ENCODE measurements around the gene LSM7. TPM values are rescaled to one million over a fixed set of nuclear protein-coding genes. Genes with fewer than 3 reads are reported as not detected.

LSM7 gene
- total RNA-seq, 1 donor from 2014 or later, result 55.9 TPM

GRCh38 chr19:2356036-2356646 lies 27.8 kb upstream of the LSM7 start:
- no peaks in the 10 kb centered on the region for H3K9me3 ChIP-seq

GRCh38 chr19:2355168-2356035 lies 27.0 kb upstream of the LSM7 start:
- H3K4me3 ChIP-seq, result no peak overlapping the region
- H3K27me3 ChIP-seq, result peaks cover 3% of the 10 kb centered on the region
- peaks cover 11% of the 10 kb centered on the region for H3K36me3 ChIP-seq
- no peak overlapping the region for H3K27ac ChIP-seq
- no peaks in the 10 kb centered on the region for H3K4me1 ChIP-seq
- no peak for DNase-seq
- no peak for ATAC-seq
- TF ChIP-seq, protein P1, sequence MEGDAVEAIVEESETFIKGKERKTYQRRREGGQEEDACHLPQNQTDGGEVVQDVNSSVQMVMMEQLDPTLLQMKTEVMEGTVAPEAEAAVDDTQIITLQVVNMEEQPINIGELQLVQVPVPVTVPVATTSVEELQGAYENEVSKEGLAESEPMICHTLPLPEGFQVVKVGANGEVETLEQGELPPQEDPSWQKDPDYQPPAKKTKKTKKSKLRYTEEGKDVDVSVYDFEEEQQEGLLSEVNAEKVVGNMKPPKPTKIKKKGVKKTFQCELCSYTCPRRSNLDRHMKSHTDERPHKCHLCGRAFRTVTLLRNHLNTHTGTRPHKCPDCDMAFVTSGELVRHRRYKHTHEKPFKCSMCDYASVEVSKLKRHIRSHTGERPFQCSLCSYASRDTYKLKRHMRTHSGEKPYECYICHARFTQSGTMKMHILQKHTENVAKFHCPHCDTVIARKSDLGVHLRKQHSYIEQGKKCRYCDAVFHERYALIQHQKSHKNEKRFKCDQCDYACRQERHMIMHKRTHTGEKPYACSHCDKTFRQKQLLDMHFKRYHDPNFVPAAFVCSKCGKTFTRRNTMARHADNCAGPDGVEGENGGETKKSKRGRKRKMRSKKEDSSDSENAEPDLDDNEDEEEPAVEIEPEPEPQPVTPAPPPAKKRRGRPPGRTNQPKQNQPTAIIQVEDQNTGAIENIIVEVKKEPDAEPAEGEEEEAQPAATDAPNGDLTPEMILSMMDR (IDR thresholded peaks at IDR 0.05), result no peak
- intact Hi-C loops (cut with DNase I), result no loop called here
- H3K9me3 ChIP-seq, result no peaks in the 10 kb centered on the region

More at GRCh38 chr19:2356036-2356646, 27.8 kb upstream of the LSM7 start:
- peaks cover 6% of the 10 kb centered on the region for H3K27me3 ChIP-seq
- intact Hi-C loops (cut with DNase I), result no loop called here
- no peak overlapping the region for H3K4me3 ChIP-seq
- no peak for ATAC-seq
- peaks cover 6% of the 10 kb centered on the region for H3K36me3 ChIP-seq
- H3K27ac ChIP-seq, result no peak overlapping the region
- TF ChIP-seq, protein P1 (IDR thresholded peaks at IDR 0.05), result no peak
- no peak for DNase-seq
- no peaks in the 10 kb centered on the region for H3K4me1 ChIP-seq

- intact Hi-C loops (cut with DNase I), result no loop called here
- Histone ChIP-seq H3K36me3 (peaks cover 11% of the 10 kb centered on the region), H3K27me3 (no peaks in the 10 kb centered on the region), H3K27ac (no peak overlapping the region), H3K9me3 (no peaks in the 10 kb centered on the region), H3K4me1 (no peaks in the 10 kb centered on the region), H3K4me3 (no peak overlapping the region)
- ATAC-seq (no peak), DNase-seq (no peak)
- TF ChIP-seq, protein P1 (IDR thresholded peaks at IDR 0.05), result no peak
Observed at GRCh38 chr19:2354670-2355069, 26.3 kb upstream of the LSM7 start.

DNA sequence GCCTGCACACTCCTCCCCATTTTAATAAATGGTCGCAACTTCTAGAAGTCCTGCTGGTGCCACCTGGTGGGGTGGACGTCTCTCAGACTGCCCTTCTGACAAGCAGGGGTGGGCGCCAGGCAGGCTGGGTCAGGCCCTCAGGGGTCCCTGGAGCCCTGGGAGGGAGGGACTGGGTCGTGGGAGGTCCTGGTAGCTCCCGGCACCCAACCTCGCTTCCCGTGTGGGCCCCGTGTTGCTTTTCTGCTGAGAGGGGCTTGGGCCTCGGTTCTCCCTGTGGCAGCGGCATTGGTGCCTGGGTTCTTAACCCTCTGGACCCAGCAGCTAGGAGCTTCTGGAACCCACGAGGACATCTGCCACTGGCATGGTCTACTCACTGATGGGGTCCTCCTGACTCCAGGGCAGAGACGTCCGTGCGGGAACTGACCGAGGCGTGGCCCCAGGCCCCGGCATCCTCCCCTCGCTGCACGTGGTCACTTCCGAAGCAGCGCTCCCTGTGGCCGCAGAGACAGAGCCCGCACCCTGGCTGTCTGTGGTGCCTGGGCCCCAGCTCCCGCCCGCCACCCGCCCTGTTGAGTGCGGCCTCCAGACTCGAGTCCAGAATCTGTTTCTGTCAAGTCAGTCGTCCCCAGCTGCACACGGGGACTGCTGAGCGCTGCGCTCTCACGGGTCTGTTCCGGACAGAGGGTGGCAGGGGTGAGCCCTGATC lies 25.7 kb upstream of the LSM7 start:
- intact Hi-C loops (cut with DNase I), result no loop called here
- H3K27me3 ChIP-seq, result no peaks in the 10 kb centered on the region
- DNase-seq, result no peak
- no peak overlapping the region for H3K27ac ChIP-seq
- no peak for ATAC-seq
- TF ChIP-seq, protein P1 (IDR thresholded peaks at IDR 0.05), result no peak
- H3K9me3 ChIP-seq, result no peaks in the 10 kb centered on the region
- peaks cover 11% of the 10 kb centered on the region for H3K36me3 ChIP-seq
- no peak overlapping the region for H3K4me3 ChIP-seq
- no peaks in the 10 kb centered on the region for H3K4me1 ChIP-seq

DNA sequence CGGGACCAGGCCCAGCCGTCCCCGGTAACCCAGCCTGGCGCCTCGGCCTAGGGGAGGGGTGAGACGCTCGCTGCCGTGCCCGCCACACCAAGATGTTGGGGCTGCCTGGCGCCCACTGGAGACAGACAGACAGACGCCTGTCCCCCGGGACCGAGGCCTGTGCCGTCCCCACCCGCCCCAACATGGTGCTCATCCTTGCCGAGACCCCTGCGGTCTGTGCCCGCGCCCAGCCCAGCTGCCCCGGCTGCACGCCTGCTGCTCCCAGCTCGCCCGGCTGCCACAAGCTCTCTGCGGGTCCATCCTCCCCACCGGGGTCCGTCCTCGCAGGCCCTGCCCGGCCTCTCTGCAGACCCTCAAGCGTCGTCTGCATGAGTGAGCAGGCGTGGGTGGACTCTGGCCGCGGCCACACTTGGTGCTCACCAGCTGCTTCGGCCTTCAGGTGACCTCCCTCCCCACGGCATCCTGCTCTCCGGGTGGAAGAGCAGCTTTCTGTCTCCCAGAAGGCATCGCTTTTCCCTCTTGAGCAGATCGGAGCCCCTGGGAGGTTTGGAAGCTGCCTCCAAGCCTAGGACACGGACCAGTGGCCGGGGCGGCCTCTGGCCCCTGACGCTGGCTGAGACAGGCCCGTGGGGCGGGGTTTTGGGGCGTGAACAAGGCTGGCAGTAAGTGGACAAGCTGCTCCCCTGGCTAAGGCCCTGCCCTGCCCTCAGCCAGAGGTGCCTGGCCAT lies 24.9 kb upstream of the LSM7 start:
- peaks cover 11% of the 10 kb centered on the region for H3K36me3 ChIP-seq
- no peak for DNase-seq
- intact Hi-C loops (cut with DNase I), result no loop called here
- peak; percentile 4 for ATAC-seq
- H3K4me3 ChIP-seq, result no peak overlapping the region
- H3K4me1 ChIP-seq, result no peaks in the 10 kb centered on the region
- H3K27ac ChIP-seq, result no peak overlapping the region
- H3K9me3 ChIP-seq, result no peaks in the 10 kb centered on the region
- H3K27me3 ChIP-seq, result no peaks in the 10 kb centered on the region
- TF ChIP-seq, protein P1 (IDR thresholded peaks at IDR 0.05), result no peak
